GM12878 (cell line): ENCODE measurements around the gene MYH6.
"Not testable (repeated sequence)": the region's sequence is repeated elsewhere in the genome, so short reads cannot be mapped to it uniquely, and the experiment has no call there.

Source experiments
- BMI1 ChIP-seq: fragments of 450-650 bp; IDR thresholded peaks from 2 replicates; pipeline ENCODE4 v1.6.1; 2016; ENCODE audit warnings: mild to moderate bottlenecking, moderate library complexity, borderline replicate concordance
- CHD4 ChIP-seq: fragments of 200-600 bp; sonication (generic); IDR thresholded peaks from 2 replicates; pipeline ENCODE4 v1.6.1; 2016; ENCODE audit warnings: mild to moderate bottlenecking
- CREB1 ChIP-seq: IDR thresholded peaks from 2 replicates; pipeline ENCODE4 v1.6.1; 2012; ENCODE audit warnings: low read depth, mild to moderate bottlenecking, inconsistent platforms
- ESRRA ChIP-seq: IDR thresholded peaks from 2 replicates; pipeline ENCODE4 v1.6.1; 2012; ENCODE audit warnings: mild to moderate bottlenecking, low read length, improper control_type of control experiment
- EZH2 ChIP-seq: IDR thresholded peaks from 2 replicates; pipeline ENCODE4 v1.6.1; 2012; ENCODE audit warnings: low read depth, mild to moderate bottlenecking, control low read depth, inconsistent platforms, low read length, borderline replicate concordance; ENCODE audit not compliant: control insufficient read depth
- MXI1 ChIP-seq: fragments of 150-350 bp; IDR thresholded peaks from 2 replicates; pipeline ENCODE4 v1.6.1; 2011; ENCODE audit warnings: low read depth, mild to moderate bottlenecking, inconsistent platforms, low read length, improper control_type of control experiment
- NR2F1 ChIP-seq: fragments of 450-650 bp; conservative IDR thresholded peaks from 2 replicates; pipeline ENCODE4 v1.6.1; 2017; ENCODE audit warnings: mild to moderate bottlenecking
- POLR2A ChIP-seq: IDR thresholded peaks from 2 replicates; pipeline ENCODE4 v1.6.1; 2011; ENCODE audit warnings: low read depth, mild to moderate bottlenecking, low read length
- SIN3A ChIP-seq: IDR thresholded peaks from 2 replicates; pipeline ENCODE4 v1.6.1; 2012; ENCODE audit warnings: low read depth, low read length, improper control_type of control experiment
- YY1 ChIP-seq: IDR thresholded peaks from 2 replicates; pipeline ENCODE4 v1.6.1; 2011; ENCODE audit warnings: low read depth, mild to moderate bottlenecking, low read length
- ZBED1 ChIP-seq: IDR thresholded peaks from 2 replicates; pipeline ENCODE4 v1.6.1; 2016; ENCODE audit warnings: borderline replicate concordance
- ZNF622 ChIP-seq: fragments of 450-650 bp; IDR thresholded peaks from 2 replicates; pipeline ENCODE4 v1.6.1; 2017; ENCODE audit warnings: mild to moderate bottlenecking, inconsistent platforms
- TF ChIP-seq, protein P1 (sequence below), 3 experiments: IDR thresholded peaks in 2 of 3; conservative IDR thresholded peaks in 1 of 3; 2 replicates each; pipeline ENCODE4 v1.5.1; 2011; ENCODE audit warnings: low read depth in 3 of 3, low read length in 3 of 3, mild to moderate bottlenecking in 3 of 3, control low read depth in 2 of 3, moderate library complexity in 2 of 3, inconsistent platforms in 1 of 3, mixed read lengths in 1 of 3; ENCODE audit not compliant: control insufficient read depth in 2 of 3, insufficient read depth in 1 of 3; ENCODE audit errors: extremely low read depth in 1 of 3

DNA sequence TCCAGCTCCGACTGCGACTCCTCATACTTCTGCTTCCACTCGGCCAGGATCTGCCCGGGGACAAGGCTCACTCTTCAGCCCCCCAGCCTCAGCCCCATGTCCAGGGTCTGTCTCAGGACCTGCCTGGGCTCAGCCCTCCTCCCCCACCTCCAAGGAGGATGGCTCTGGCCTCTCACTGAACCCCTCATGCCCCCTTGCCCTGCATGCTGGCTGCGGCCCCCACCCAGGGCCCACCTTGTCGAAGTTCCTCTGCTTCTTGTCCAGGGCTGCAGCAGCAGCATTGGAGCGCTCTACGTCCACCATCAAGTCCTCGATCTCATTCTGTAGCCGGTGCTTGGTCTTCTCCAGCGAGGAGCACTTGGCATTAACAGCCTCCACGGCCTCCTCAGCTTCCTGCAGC is 9.2 kb upstream of the MYH6 start:
- not testable (repeated sequence) for TF ChIP-seq CHD4, ZBED1, EZH2, NR2F1, CREB1, ZNF622, SIN3A, BMI1, YY1, POLR2A, ESRRA, MXI1
- TF ChIP-seq, protein P1, sequence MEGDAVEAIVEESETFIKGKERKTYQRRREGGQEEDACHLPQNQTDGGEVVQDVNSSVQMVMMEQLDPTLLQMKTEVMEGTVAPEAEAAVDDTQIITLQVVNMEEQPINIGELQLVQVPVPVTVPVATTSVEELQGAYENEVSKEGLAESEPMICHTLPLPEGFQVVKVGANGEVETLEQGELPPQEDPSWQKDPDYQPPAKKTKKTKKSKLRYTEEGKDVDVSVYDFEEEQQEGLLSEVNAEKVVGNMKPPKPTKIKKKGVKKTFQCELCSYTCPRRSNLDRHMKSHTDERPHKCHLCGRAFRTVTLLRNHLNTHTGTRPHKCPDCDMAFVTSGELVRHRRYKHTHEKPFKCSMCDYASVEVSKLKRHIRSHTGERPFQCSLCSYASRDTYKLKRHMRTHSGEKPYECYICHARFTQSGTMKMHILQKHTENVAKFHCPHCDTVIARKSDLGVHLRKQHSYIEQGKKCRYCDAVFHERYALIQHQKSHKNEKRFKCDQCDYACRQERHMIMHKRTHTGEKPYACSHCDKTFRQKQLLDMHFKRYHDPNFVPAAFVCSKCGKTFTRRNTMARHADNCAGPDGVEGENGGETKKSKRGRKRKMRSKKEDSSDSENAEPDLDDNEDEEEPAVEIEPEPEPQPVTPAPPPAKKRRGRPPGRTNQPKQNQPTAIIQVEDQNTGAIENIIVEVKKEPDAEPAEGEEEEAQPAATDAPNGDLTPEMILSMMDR (IDR thresholded peaks at IDR 0.05 in 2 of 3, conservative IDR thresholded peaks at IDR 0.05 in 1 of 3; ENCODE audit: control insufficient read depth in 2 of 3, extremely low read depth in 1 of 3, insufficient read depth in 1 of 3, low read depth in 3 of 3, low read length in 3 of 3), result not testable (repeated sequence)
